Epithelial cell of esophagus (primary cell): ENCODE results near the gene FKBP8.

Experiments used
- DNase-seq: peaks from one replicate; pipeline ENCODE4 v3.0.0; 2010; ENCODE audit warnings: low read depth
- H3K4me3 ChIP-seq: 2 replicates; pipeline ENCODE4 v1.5.1; 2011; ENCODE audit warnings: mild to moderate bottlenecking, low read length, control low read depth
- TF ChIP-seq, protein P1 (sequence below): IDR thresholded peaks from 2 replicates; pipeline ENCODE4 v1.5.1; 2011; ENCODE audit warnings: low read depth, mild to moderate bottlenecking, low read length, control low read depth, inconsistent platforms; ENCODE audit not compliant: insufficient read depth; ENCODE audit errors: missing control alignments

Gene FKBP8

DNA sequence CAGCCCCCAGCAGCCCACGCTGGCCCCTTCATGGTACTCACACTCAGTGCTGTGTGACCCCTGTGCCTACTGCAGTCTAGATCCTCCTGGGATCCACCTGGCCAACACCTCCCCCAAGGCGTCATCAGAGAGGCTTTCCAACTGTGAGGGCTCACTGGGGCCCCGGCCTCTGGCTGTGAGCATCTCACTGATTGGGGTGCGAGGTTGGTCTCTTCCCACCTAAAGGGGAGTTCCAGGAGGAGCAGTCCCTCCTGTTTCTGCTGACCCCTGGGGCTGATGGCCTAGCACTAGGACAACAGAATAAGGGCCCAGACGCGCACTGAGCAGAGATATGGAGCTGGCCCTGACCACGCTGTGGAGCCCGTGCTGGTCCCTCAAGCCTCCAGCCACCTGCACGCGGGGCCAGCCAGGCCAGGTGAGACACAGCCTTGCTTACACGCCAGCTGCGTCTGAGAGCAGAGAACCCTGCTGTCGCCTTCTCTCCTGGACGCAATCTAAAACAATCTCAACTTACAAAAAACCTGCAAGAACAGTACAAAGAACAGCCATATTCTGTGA is 53.7 kb downstream of the FKBP8 start:
- no peak overlapping the region for H3K4me3 ChIP-seq
- TF ChIP-seq, protein P1, sequence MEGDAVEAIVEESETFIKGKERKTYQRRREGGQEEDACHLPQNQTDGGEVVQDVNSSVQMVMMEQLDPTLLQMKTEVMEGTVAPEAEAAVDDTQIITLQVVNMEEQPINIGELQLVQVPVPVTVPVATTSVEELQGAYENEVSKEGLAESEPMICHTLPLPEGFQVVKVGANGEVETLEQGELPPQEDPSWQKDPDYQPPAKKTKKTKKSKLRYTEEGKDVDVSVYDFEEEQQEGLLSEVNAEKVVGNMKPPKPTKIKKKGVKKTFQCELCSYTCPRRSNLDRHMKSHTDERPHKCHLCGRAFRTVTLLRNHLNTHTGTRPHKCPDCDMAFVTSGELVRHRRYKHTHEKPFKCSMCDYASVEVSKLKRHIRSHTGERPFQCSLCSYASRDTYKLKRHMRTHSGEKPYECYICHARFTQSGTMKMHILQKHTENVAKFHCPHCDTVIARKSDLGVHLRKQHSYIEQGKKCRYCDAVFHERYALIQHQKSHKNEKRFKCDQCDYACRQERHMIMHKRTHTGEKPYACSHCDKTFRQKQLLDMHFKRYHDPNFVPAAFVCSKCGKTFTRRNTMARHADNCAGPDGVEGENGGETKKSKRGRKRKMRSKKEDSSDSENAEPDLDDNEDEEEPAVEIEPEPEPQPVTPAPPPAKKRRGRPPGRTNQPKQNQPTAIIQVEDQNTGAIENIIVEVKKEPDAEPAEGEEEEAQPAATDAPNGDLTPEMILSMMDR, result no peak
- no peak for DNase-seq

DNA sequence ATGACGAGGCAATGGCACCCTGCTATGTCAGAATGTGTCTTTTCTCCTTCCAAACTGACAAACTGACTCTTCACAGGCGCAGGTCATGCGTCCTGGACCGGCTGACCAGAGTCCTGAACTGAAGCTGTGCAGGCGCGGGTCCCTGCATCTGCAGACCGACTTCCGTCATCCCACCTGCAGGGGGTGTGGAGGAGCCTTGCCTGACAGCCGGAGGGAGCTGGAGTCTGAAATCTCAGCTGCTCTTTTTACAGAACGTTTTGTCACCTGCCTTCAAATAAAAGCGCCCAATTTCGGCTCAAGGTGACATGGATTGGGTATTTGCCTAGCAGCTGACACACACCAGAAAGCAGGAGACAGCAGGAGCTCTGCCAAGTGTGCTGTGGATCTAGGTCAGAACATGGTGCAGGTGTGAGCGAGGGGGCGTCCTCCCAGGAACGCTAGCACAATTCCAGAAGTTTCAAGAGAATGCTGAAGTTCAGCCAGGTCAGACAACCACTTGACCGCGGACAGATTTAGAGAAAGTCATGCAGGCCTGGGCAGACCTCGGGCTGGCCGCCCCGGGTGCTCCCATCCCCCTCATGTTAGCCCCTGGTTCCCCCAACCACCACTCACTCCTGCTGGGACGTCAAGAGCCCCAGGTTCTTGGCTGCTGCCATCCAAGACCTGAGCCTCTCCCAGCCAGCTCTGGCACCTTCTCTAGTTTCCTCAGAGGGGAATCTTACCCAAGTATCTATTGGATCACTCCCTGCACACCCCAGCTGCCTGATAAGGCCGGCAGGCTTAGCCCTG is 54.3 kb downstream of the FKBP8 start:
- TF ChIP-seq, protein P1, result peak; percentile 31
- DNase-seq, result peak; percentile 40
- no peak overlapping the region for H3K4me3 ChIP-seq

DNA sequence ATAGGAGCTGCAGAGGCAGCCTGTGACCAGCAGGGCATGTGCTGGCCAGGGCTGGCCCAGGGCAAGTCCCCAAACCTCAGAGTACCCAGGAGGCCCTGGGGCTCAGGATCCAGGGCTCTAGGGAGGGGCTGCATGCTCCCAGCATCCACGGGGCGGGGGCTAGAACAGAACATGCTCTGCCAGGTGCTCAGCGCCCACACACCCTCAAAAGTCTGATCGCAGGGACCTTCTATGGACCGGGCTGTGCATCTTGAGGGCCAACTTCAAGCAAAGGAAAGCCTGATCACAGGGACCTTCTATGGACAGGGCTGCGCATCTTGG is 55.0 kb downstream of the FKBP8 start:
- no peak overlapping the region for H3K4me3 ChIP-seq
- no peak for DNase-seq

DNA sequence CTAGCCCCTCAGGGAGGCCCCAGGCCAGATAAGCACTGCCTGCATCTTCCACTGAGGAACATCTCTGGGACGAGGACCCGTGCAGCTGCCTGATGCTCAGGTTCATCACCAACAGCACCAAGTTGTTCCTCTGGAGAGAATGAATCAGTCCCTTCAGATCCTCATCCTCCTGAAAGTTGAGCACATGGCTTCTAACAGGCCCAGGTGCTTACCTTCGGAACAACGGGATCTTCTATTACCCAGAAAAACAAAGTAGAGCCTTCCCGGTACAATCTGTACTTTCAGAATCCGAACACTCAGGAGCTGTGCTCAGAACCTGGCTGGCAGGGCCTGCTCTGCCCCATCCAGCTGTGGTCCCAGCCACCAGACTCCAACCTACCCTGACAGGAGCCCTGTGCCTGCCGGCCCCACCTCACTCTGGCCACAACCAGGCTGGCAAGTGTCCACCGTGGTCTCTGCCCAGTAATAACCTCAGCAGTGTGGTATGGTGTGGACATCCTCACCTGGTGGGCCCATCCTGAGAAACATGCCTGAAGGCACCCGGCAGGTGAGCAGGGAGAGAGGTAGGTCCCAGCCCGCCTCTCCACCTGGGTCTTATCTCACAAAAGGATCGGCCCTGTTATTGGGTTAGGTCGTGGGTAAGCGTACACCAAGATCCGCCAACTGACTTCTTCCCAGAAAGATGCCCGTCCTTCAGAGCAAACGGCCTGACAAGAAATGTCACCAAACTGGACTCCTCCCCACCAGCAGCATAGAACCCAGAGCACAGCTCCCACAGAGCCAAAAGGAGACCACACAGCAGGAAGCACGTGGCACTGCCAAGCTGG is 55.6 kb downstream of the FKBP8 start:
- DNase-seq, result no peak
- H3K4me3 ChIP-seq, result no peak overlapping the region
- TF ChIP-seq, protein P1, result no peak

More for the DNA sequence above, 55.0 kb downstream of the FKBP8 start:
- TF ChIP-seq, protein P1, result peak; percentile 31

DNA sequence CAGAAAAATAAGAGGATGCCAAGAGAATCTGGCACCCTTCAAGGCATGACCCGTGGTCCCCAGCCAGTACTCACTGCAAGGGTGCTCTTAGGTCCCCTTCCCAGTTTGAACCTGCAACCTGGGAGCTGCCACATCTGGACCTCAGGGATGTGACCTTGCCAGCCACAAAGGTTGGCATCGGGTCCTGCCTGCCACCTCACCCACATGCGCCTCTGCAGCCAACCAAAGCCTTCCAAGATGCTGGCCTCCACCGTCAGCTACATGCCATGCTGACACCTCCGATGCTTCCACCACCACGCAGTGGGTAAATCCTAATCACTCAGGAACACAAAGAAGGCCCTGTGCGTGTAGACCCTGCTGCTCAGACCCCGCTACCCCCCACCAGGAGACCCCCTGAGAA is 56.6 kb downstream of the FKBP8 start:
- no peak overlapping the region for H3K4me3 ChIP-seq
- TF ChIP-seq, protein P1, result no peak
- no peak for DNase-seq

DNA sequence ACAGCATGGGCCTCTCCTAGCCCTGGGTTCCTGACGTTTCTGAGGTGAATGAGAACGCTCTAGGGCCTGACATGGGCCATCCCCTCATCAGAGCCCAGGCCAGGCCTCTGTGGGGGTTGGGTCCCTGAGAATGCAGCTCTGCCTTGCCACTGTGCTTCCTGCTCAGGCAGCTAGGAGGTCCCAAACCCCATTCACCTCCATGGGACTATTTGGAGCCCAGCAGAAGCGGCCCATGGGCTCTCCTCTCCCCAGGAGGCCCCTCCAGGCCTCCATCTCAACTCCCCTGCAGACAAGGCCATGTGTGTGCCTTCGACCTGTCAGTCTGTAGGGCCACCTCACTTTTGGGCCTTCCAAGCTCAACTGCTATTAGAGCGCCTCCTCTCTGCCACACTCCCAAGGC is 58.4 kb downstream of the FKBP8 start:
- H3K4me3 ChIP-seq, result no peak overlapping the region
- DNase-seq, result no peak
- TF ChIP-seq, protein P1, result no peak
